NCI-H2227 (cell line): ENCODE results near the gene ADAM17.
"Not testable (repeated sequence)": the region's sequence is repeated elsewhere in the genome, so short reads cannot be mapped to it uniquely, and the experiment has no call there.

Experiments
- DNase-seq: peaks from one replicate; lab custom pipeline; 2025; ENCODE audit not compliant: unreplicated experiment; lab: John Stamatoyannopoulos, UW

The ADAM17 gene

GRCh38 chr2:9527995-9528787, 27.4 kb downstream of the ADAM17 start:
- no peak for DNase-seq

GRCh38 chr2:9525266-9525665, 30.4 kb downstream of the ADAM17 start:
- DNase-seq = no peak

GRCh38 chr2:9524291-9524690, 31.3 kb downstream of the ADAM17 start:
- no peak for DNase-seq

- DNase-seq = no peak
Observed at GRCh38 chr2:9519250-9519649, 36.4 kb downstream of the ADAM17 start.

GRCh38 chr2:9518780-9519179, 36.9 kb downstream of the ADAM17 start:
- DNase-seq = no peak

- DNase-seq = no peak
Observed at GRCh38 chr2:9518163-9518562, 37.5 kb downstream of the ADAM17 start.

GRCh38 chr2:9517118-9517782, 38.4 kb downstream of the ADAM17 start:
- DNase-seq = no peak

- DNase-seq = not testable (repeated sequence)
Observed at GRCh38 chr2:9513946-9514345, 41.7 kb downstream of the ADAM17 start.

- DNase-seq = no peak
Observed at GRCh38 chr2:9508931-9509330, 46.7 kb downstream of the ADAM17 start.

GRCh38 chr2:9498210-9498609, 57.4 kb downstream of the ADAM17 start:
- DNase-seq = no peak

GRCh38 chr2:9497017-9497416, 58.6 kb downstream of the ADAM17 start:
- DNase-seq = no peak

GRCh38 chr2:9494081-9494480, 61.5 kb downstream of the ADAM17 start:
- DNase-seq = no peak

- DNase-seq = no peak
Observed at GRCh38 chr2:9493478-9493877, 62.2 kb downstream of the ADAM17 start.

- no peak for DNase-seq
Observed at GRCh38 chr2:9492927-9493326, 62.7 kb downstream of the ADAM17 start.

- no peak for DNase-seq
Observed at GRCh38 chr2:9490789-9491188, 64.8 kb downstream of the ADAM17 start.

- DNase-seq = no peak
Observed at GRCh38 chr2:9488583-9489547, 66.8 kb downstream of the ADAM17 start.

GRCh38 chr2:9484533-9484932, 71.1 kb downstream of the ADAM17 start:
- no peak for DNase-seq

GRCh38 chr2:9483107-9483506, 72.5 kb downstream of the ADAM17 start:
- DNase-seq = no peak

- DNase-seq = no peak
Observed at GRCh38 chr2:9480157-9480556, 75.5 kb downstream of the ADAM17 start.

GRCh38 chr2:9478526-9478925, 77.1 kb downstream of the ADAM17 start:
- no peak for DNase-seq

- DNase-seq = no peak
Observed at GRCh38 chr2:9477914-9478313, 77.7 kb downstream of the ADAM17 start.
